HG03460 (cell line): Measurements from ENCODE around the gene GPR26.

Experiments used
- ATAC-seq: cut with Tn5 transposase; IDR thresholded peaks from one replicate; pipeline ENCODE4 v1.9.1; 2021; ENCODE audit not compliant: unreplicated experiment

GPR26 gene, protein sequence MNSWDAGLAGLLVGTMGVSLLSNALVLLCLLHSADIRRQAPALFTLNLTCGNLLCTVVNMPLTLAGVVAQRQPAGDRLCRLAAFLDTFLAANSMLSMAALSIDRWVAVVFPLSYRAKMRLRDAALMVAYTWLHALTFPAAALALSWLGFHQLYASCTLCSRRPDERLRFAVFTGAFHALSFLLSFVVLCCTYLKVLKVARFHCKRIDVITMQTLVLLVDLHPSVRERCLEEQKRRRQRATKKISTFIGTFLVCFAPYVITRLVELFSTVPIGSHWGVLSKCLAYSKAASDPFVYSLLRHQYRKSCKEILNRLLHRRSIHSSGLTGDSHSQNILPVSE

DNA sequence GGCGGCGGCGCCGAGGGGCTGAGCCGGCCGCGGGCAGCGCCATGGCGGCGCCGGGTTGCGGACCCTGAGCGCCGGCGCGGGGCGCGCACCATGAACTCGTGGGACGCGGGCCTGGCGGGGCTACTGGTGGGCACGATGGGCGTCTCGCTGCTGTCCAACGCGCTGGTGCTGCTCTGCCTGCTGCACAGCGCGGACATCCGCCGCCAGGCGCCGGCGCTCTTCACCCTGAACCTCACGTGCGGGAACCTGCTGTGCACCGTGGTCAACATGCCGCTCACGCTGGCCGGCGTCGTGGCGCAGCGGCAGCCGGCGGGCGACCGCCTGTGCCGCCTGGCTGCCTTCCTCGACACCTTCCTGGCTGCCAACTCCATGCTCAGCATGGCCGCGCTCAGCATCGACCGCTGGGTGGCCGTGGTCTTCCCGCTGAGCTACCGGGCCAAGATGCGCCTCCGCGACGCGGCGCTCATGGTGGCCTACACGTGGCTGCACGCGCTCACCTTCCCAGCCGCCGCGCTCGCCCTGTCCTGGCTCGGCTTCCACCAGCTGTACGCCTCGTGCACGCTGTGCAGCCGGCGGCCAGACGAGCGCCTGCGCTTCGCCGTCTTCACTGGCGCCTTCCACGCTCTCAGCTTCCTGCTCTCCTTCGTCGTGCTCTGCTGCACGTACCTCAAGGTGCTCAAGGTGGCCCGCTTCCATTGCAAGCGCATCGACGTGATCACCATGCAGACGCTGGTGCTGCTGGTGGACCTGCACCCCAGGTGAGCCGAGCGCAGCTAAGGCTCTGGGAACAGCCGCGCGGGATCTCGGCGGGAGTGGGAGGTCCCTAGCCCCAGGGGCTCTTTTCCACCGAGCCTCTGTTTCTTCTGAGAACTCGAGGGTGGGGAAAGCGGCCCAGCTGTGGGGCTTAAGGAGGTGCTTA lies at the start of gene GPR26:
GPR26 (plus strand) TSS at position 38 of the 919 bp plus-strand sequence; CDS start at position 91, 53 bp downstream.
- ATAC-seq, result no peak

DNA sequence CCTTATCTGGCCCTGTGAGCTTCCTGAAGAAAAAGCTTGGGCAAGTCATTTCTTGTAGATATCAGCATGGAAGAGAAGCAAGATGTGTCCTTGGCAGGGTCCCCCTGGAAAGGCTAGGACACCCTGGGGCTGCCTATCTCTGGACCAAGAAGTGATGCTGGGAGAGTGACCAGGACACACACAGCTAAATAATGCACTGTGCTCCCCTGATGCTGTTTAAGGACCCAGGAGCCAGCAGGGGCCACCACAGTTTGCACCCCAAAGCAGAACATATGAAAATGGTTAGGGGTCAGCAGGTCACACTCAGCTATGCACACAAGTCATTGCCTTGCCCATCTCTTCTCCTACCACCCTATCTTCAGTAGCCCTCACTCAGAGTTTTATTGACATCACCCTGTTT lies 47.9 kb upstream of the GPR26 start:
- no peak for ATAC-seq

DNA sequence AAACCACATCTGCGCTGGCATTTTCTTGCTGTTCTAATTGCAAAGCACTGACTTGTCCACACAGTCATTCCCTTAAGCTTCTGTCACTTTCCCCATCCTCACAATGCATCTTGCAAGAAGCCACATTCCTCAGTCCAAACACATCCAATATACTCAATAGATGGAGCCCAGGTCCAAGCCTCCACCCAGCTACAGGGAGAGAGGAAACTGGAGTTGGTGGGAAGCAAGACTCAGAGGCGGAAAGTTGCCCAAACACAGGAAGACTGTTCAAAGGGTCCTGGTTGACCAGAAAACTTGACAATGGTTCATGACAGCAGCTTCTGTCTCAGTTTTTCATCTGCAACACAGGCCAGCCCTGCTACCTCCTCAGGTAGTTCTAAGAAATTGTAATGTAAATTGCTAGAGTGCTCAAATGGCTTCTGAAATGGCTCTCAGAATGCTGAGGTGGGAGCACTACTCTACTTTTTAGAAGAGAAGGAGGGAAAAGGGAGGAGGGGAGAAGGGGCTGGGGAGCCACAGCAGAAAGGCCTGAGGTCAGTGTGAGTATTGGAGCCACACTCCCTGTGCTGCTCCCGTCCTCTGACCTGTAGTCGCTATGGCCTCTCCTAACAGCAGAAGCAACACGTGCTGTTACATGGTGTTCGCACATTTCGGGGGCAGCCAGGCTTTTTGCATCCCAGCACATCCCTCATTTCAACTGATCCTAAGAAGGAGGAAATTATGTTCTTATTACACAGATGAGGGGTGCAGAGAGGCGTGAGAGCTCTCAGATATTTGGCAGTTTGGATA lies 46.9 kb upstream of the GPR26 start:
- no peak for ATAC-seq

DNA sequence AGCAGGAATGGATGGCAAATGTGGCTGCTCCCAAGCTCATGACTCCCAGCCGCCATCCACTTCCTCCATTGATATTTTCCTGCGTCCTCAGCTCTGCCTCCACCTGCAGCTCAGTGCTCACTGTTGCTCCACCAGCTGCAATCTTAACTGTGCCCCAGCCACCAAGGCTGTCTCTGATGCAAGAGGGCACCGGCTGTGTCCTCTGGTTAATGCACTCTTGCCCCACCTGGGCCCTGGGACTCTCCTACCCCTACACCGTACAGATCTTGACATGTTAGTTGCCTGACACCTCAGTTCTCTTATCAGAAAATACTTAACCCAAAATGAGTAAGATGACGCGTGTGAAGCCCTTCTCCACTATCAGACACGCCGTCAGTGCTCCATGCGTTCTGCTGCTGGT lies 45.5 kb upstream of the GPR26 start:
- no peak for ATAC-seq

DNA sequence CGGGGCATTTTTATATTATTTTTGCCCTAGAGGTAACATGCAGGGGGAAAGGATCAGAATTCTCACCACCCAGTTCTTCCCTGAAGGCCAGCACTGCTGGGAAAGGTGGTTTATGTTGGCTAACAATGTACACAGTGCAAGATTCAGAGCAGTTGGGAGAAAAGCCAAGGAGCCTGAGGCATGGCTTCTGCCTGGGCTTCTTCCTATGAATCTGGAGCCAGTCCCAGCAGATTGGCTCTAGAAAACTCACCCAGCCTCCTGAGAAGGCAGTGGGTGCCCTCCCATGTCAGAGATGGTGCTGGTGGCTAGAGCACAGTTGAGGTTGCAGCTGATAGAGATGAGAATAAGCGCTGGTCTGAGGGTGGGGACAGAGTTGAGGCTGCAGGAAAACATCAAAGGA lies 44.7 kb upstream of the GPR26 start:
- no peak for ATAC-seq

DNA sequence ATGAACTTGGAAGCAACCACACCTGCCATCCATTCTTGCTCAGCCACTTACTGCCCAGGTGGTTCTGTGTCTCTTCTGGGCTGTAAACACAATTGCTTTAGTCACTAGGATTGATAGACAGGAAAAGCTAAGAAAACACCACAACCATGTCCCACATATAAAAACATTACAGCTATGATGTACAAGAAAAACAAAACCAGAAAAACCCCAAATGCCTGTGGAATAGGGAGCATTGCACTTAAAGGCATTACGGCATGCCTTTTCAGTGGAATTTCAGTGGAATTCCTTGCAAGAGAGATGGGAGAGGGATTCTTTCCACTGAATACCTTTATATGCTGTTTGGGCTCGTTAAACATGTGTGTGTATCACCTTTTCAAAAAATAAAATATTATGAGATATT lies 44.2 kb upstream of the GPR26 start:
- ATAC-seq, result no peak

DNA sequence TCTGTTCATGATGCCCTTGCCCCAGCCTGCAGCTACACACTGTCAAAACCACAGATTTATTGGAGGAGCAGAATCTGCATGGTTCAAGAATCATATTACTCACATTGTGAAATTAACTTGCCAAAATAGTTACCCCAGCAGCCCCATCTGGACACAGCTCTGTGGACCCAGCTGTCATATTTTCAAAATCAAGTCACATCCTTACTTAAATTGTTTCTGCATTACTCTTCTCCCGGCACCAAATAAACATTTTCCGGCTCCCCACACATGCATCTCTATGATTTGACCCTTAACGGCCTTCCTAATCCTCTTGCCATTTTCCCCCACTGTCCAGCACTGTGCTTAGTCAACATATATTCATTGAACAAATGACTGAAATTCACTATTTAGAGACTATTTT lies 43.8 kb upstream of the GPR26 start:
- no peak for ATAC-seq

DNA sequence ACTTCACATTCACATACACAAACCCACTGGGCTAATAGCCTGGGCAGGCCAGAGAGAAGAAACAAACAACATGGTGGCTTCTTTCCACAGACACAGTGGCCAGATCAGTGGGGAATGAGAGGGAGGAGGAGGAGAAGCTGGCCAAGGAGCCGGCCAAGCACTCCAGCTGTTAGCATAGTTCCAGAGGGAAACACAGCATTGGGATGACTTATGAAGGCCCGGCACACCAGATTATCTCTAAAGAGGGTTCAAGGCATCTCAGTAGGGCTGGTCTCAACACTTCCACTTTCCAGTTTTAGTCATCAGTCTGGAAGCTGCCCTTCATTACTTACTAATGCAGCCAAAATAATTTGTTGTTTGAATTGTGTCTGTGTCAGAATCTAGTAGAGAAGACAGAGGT lies 42.1 kb upstream of the GPR26 start:
- no peak for ATAC-seq

DNA sequence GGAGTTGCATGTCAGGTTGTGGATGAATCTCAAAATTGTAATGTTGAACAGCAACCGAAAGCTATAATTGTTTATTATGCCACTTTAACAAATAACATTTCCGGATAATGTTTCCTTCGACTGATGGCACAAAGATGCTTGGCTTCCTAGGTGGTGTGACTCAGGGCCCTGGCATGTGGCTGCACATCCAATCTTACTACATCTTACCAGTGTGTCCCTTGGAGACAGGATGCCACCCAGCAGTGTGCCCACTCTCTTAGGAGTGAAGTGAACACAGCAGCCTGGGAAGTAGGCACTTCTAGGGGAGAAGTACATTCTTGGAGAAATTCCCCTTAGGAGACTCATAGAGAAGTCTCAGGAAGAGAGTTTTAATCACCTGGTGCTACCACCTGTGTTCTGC lies 33.0 kb upstream of the GPR26 start:
- no peak for ATAC-seq

DNA sequence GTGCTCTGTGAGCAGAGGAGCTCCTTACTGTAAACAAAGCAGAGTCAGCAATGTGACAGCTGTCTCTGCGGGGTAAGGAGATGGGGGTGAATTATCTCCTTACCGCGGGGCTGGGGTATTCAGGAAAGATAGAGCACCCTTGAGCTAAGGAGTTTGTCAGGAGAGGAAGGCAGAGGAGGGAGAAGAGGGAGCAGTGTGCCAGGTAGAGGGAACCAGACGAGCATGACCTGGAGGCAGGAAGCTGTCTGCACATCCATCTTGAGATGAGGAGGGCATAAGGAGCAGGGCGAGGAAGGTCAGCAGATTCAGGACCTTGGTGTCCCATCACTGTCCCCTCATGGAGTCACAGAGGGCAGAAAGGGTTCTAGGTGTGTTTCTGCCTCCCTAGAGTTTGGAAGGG lies 32.5 kb upstream of the GPR26 start:
- no peak for ATAC-seq

DNA sequence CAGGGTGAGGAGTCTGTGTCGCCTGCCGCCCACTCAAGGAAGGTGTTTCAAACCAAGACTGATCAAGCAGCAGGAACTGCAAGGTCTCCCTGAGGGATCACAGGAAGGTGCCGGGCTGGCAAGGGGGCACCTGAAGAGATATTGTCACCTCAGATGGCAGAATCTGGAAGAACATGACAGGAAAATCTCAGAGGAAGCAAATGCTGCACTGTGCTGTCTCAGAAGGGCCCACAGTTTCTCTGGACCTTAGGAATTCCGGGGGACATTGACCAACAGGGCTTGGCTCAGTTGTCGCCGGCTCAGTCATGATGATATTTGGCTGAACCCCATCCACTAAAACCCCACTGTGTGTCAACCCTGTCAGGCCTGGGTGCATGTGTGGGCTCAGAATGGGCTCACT lies 31.9 kb upstream of the GPR26 start:
- ATAC-seq, result no peak

DNA sequence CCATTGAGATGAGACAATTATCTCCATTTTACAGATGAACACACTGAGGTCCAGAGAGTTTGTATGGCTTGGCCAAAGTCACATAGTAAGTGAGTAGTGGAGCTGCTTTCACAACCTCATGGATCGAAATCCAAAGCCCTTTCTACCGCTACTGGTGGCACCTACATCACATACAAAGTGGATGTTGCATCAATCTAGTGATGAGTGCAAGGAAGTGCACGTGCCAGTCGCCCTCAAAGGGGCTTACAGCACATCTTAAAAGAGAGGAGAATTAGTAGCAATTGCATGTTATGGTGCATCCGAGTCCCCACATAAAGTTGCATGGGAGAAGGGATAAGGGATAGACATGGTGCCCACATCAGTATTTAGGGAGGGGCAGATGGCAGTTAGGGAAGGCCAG lies 31.0 kb upstream of the GPR26 start:
- no peak for ATAC-seq

DNA sequence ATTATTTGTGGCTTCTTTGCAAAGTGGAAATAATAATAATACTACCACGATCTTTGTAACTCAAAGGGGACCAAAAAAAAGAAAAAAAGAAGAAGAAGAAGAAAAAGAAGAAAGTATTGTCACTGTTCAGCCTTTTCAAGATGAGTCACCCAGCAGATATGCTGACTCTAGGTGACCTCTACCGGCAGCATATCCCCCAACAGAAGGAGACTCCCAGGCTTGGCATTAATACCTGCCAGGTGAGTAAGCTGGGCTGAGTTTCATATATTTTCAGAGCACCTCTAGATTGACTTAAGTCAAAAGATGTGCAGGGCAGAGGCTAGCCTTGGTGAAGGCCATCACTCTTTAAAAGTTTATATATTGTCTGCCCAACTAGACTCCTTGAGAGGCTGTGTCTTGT lies 30.4 kb upstream of the GPR26 start:
- ATAC-seq, result no peak

DNA sequence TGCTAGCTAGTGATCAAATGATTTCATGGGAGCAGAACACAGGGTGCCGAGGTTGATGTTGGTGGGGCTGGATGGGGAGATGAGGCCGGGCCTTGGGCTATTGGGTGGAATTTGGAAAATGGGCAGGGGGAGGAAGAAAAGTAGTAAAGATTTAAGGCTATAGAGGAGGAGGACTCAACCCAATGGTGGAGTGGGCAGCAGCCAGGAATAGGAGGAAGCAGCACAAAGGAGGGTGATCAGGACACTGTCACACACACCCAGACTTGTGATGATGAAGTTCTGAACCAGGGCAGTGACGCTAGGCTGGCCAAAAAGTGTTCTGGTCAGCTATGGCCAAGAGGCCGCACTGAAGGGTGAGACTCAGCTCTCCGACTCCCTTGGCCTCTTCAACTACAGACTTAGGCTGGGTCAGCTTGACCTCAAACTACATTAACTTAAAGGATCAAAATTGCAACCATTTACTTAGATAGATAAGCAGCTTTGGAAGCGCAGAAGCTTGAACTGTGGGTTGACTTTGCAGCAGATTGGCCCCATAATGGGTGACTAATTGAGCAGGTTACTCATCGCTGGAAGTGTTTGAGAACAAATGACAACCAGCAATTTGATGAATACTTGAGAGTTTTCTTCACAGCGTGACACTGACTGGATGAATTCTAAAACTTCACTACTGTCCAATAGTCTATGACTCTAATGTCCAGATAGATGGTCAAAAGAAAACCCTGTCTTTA lies 29.4 kb upstream of the GPR26 start:
- ATAC-seq, result no peak

DNA sequence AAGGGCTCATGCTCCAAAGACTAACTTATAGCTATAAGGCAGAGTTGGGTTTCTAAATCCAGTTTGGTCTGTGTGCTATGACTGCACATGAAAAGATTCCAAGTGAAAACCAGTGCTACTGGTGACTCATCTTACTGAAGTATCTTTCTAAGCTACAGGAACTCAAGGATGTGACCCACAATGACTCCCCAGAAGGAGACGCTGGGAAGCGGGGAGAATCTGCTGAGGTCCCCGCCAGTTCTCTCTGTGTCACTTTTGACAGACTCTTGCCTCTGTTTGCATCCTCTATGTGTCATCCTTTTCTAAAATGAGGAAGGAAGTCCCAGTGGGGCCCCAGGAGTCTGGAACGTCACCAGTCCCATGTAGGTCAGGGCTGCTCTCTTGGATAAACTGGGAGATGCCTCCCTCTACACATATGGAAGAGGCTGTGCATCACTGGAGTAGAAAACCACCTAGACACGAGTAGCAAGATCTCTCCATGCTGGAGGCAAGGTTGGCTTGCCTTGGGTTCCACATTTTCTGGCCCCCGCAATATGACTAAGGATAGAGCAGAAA lies 28.8 kb upstream of the GPR26 start:
- no peak for ATAC-seq

DNA sequence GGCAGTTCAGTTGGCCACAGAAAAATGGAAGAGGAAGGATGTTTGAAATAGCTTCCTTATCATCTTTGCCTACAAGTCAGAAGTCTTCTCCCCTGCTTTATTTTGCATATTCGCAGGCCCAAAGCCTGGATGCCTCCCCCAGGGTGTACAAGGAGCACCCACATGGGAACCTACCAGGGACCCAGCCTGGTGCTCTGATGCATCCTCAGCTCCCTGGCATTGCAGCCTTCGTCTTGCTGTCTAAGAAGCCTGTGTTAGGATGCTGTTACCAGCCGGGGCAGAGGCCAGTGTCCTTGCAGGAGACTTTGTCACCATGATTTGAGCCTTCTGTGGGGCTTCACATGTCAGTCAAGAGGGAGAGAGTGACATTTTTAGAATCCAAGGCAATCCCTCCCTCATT lies 27.0 kb upstream of the GPR26 start:
- no peak for ATAC-seq

DNA sequence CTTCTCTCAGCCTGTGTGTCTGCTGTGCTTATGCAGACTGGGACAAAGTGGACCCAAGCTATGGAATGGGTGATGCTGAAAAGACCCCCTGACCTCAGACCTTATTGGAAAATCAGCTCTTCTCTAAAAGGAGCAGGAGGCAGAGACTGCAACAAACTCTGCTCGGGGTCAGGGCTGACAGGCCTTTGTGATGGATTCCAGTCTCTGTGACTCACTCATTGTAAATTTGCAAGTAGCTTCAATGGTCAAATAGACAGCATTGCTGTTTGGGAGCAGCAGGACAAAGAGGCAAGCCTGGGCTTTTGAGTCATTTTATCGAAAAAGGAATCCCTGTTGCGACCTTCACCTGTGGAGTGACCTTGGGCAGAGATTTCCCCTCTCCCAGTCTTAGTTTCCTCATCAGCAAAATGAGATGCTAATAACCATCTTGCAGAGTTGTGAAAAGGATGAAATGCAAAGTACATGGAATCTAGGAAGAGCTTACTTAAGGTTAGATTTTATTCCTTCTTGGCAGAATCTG lies 26.1 kb upstream of the GPR26 start:
- ATAC-seq, result no peak

DNA sequence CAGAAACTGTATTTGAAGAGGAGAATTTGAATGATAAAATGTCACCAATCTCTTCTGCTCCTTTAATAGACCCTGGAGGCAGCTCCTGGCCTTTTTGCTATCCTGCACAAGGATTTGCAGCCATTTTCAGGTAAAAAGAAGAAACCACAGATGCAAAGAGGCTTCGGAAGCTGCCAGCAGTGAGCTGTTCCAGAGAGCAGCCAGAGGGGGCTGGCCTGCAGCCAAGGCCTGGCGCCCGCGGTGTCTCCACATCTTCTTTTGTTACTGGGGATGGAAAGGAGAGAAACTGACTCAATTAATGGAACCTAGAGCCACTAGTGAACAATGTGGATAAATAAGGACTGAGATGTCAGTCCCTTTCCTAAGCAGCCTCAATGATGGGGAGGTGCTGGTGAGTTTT lies 23.9 kb upstream of the GPR26 start:
- no peak for ATAC-seq

DNA sequence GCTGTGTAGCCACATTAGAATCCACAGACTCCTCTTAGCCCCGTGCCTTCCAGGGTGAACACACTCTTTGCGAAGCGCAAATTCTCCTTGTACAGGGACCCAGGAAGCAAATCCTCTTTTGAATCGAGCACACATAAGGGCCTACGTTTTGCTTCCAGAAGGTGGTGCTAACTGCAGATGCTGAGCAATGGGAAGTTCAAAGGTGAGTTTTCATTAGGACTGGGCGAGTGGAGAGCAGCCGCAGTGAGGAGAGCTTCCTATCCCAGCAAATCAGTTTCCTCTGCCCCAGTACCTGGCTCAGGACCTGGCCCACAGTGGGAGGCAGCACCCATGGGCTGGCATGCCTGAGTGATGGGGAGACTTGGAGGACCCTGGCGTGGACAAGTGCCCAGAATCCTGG lies 23.5 kb upstream of the GPR26 start:
- ATAC-seq, result no peak

DNA sequence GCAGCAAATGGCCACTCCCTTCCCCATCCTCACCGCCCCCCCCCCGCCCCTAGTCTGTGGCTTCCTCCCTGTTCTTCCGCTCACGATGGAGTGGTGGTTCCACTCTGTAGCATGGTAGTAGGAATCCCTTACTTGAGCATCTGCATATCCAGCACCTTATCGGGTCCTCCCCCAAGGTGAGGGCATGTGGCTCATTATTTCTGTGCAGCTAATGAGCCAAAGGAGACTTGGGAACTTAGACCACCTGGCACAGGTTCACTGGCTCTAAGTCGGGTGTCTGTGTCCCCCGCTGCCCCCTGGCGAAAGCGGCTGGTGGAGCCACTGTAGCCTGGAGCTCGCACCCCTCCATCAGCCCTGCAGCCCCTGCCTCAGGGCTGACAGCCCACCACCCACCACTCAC lies 22.8 kb upstream of the GPR26 start:
- no peak for ATAC-seq
